Naive thymus-derived CD4-positive, alpha-beta T cell (primary cell): Measurements from ENCODE around the gene SOCS2. TPM values are rescaled to one million over a fixed set of nuclear protein-coding genes. Genes with fewer than 3 reads are reported as not detected.

Source experiments
- ATAC-seq: fragments of 150-1000 bp; cut with Tn5 transposase; 2 replicates; pipeline ENCODE4 v1.10.0; 2021; ENCODE audit warnings: mild to moderate bottlenecking, moderate library complexity
- CTCF ChIA-PET: fragments of 350-600 bp; sonication (Branson Sonifier 250); formaldehyde crosslinking; loops from one replicate; lab custom pipeline; 2021; ENCODE audit warnings: antibody characterized with exemption; lab: Charles Lee
- POLR2A ChIA-PET: fragments of 350-600 bp; sonication (Branson Sonifier 250); formaldehyde crosslinking; loops from one replicate; lab custom pipeline; 2021; ENCODE audit warnings: antibody characterized with exemption, inconsistent platforms; lab: Charles Lee
- DNase-seq, 9 donors: peaks; one replicate each; pipeline versions ENCODE4 v3.0.0 to v3.0.0-alpha.2; 2020 to 2022; ENCODE audit warnings: mixed read lengths in 1 of 9
- H3K27ac ChIP-seq: one replicate; pipeline ENCODE4 v1.7.0; 2013; ENCODE audit warnings: mild to moderate bottlenecking, low read depth, low read length, moderate library complexity
- H3K27me3 ChIP-seq, 2 donors: one replicate each; pipeline ENCODE4 v1.7.0; 2013; ENCODE audit warnings: low read length in 2 of 2, mild to moderate bottlenecking in 2 of 2, moderate library complexity in 2 of 2; ENCODE audit not compliant: control insufficient read depth in 2 of 2, insufficient read depth in 2 of 2
- H3K36me3 ChIP-seq, 3 experiments: 1 replicate in 2 of 3; 2 replicates in 1 of 3; pipeline ENCODE4 v1.7.0; 2013; ENCODE audit warnings: low read length in 3 of 3, mild to moderate bottlenecking in 3 of 3, moderate library complexity in 1 of 3; ENCODE audit not compliant: insufficient read depth in 3 of 3, control insufficient read depth in 2 of 3
- H3K4me1 ChIP-seq, 2 donors: one replicate each; pipeline ENCODE4 v1.7.0; 2013; ENCODE audit warnings: low read length in 2 of 2, mild to moderate bottlenecking in 2 of 2, moderate library complexity in 1 of 2; ENCODE audit not compliant: control insufficient read depth in 2 of 2, insufficient read depth in 2 of 2
- H3K4me3 ChIP-seq: 2 replicates; pipeline ENCODE4 v1.7.0; 2013; ENCODE audit warnings: mild to moderate bottlenecking, low read length
- H3K9me3 ChIP-seq, 3 experiments: 1 replicate in 2 of 3; 2 replicates in 1 of 3; pipeline ENCODE4 v1.7.0; 2013; ENCODE audit warnings: low read length in 3 of 3; ENCODE audit not compliant: control insufficient read depth in 2 of 3
- H3K27ac Mint-ChIP-seq, 9 donors: one replicate each; pipeline ENCODE4 v1.8.0; 2020 to 2022; ENCODE audit warnings: mixed read lengths in 9 of 9, mild to moderate bottlenecking in 8 of 9, moderate library complexity in 5 of 9, inconsistent platforms in 2 of 9
- H3K27me3 Mint-ChIP-seq, 5 donors: one replicate each; pipeline ENCODE4 v1.8.0; 2021 to 2022; ENCODE audit warnings: mixed read lengths in 5 of 5, mild to moderate bottlenecking in 1 of 5
- H3K36me3 Mint-ChIP-seq, 5 donors: one replicate each; pipeline ENCODE4 v1.8.0; 2020 to 2022; ENCODE audit warnings: mixed read lengths in 5 of 5, mild to moderate bottlenecking in 3 of 5, inconsistent platforms in 1 of 5
- H3K4me1 Mint-ChIP-seq, 7 donors: one replicate each; pipeline ENCODE4 v1.8.0; 2020 to 2022; ENCODE audit warnings: mixed read lengths in 7 of 7, mild to moderate bottlenecking in 3 of 7, inconsistent platforms in 1 of 7
- H3K4me3 Mint-ChIP-seq, 10 donors: one replicate each; pipeline ENCODE4 v1.8.0; 2020 to 2022; ENCODE audit warnings: mild to moderate bottlenecking in 10 of 10, mixed read lengths in 10 of 10, moderate library complexity in 6 of 10, inconsistent platforms in 2 of 10
- H3K9me3 Mint-ChIP-seq, 11 donors: one replicate each; pipeline ENCODE4 v1.8.0; 2020 to 2022; ENCODE audit warnings: mixed read lengths in 11 of 11, mild to moderate bottlenecking in 4 of 11, inconsistent platforms in 1 of 11, moderate library complexity in 1 of 11
- intact Hi-C, 2 donors: fragments of 100-400 bp; cut with micrococcal nuclease; formaldehyde crosslinking; loops; one replicate each; pipeline ENCODE4 v1.15.1; 2023
- polyA plus RNA-seq, 2 donors: library from polyadenylated mRNA; unstranded; fragments of 300-500 nt; fragmentation: Illumina TruSeq; gene quantifications; one replicate each; pipeline ENCODE4 v1.2.3, GENCODE V29; 2021
- total RNA-seq, 6 experiments: library from RNA in 5 of 6; stranded (reverse) in 5 of 6; gene quantifications; 1 replicate in 5 of 6; 2 replicates in 1 of 6; pipeline ENCODE4 v1.2.3 and lab custom pipeline; 2021 to 2026

The SOCS2 gene
- total and polyA plus RNA-seq, 7 experiments from 2014 or later: 2.5 to 46.7 (median 34.7) TPM

DNA sequence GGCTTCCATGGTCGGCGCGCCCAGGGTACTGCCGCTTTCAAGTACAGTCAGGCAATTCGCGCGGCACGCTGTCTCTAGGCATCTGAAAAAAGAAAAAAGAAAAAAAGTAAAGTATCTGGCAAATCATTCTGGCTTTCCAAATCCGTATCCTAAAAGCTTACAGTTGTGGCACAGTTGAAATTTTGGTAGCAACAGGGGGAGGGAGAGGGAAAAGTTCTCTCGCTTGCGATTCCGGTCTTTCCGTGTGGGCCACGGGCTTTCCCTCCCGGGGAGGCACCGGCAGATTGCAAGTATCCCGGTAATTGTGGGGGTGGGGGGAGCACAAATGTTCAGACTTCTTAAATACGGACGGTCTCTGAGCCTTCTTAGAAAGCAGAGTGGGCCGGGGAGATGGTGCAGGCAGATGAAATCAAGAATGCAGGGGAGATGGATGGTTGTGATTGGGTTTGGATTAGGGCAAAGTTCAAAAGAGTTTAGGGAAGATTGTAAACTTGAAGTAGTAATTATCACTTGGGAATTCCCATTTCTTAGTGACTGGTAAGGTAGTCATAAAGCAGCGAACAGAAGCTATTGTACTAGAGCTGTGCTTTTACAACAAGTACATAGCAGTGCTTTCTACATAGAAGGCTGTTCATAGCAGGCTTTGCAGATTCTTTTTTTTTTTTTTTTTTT, 1.2 kb downstream of the SOCS2 start:
- H3K9me3 Mint-ChIP-seq: no peaks in the 10 kb centered on the region
- POLR2A ChIA-PET: interaction anchor here (0.5 to 0.8 kb wide), 3 partner anchors 8 to 460 kb away, joined by 3 read pairs; no protein-coding TSS in a partner anchor

DNA sequence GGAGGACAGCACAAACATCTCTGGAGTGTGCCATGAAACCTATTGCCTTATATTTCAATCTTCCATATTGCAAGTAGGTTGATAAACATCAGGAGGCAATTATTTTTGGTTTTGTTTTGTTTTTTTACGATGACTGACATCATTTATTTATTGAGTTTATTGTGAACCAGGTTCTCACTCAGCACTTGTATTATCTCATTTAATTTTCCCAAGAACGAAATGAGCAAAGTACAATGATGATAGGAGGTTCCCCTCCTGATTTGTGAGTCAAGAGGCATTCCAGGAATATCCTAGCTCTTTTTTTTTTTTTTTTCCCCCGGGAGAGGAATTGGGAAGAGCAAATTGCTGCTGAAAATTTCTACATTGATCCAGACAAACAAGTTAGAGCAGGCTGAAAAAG, 4.7 kb downstream of the SOCS2 start:
- Mint-ChIP-seq H3K27me3 (peaks cover 0 to 16% (median 0%) of the 10 kb centered on the region in 5 donors), H3K36me3 (peaks cover 0 to 66% (median 29%) of the 10 kb centered on the region in 5 donors), H3K4me3 (no peak overlapping the region), H3K4me1 (peaks cover 19 to 71% (median 48%) of the 10 kb centered on the region in 7 donors), H3K27ac (no peak overlapping the region), H3K9me3 (no peaks in the 10 kb centered on the region)
- intact Hi-C loops: loop anchor here in 1 of 2 donors (10.0 kb wide), 2 partner anchors 592 to 1702 kb away; no protein-coding TSS in a partner anchor
- peaks cover 0 to 4% (median 4%) of the 10 kb centered on the region in 3 experiments for H3K36me3 ChIP-seq
- peaks cover 11 to 15% of the 10 kb centered on the region in 2 donors for H3K4me1 ChIP-seq
- no peaks in the 10 kb centered on the region for H3K9me3 ChIP-seq
- H3K27ac ChIP-seq: no peak overlapping the region
- H3K4me3 ChIP-seq: no peak overlapping the region
- H3K27me3 ChIP-seq: no peaks in the 10 kb centered on the region
- DNase-seq: no peak
- no peak for ATAC-seq
- CTCF ChIA-PET: interaction anchor here (0.7 to 1.0 kb wide), 2 partner anchors 524 to 908 kb away, joined by 3 read pairs; no protein-coding TSS in a partner anchor
- POLR2A ChIA-PET: no interaction called here

More for the DNA sequence above, 1.2 kb downstream of the SOCS2 start:
- CTCF ChIA-PET: interaction anchor here (0.6 to 3.5 kb wide), 5 partner anchors 70 to 528 kb away, joined by 3 to 33 read pairs (median 6); no protein-coding TSS in a partner anchor
- H3K36me3 Mint-ChIP-seq: peaks cover 0 to 37% (median under 1%) of the 10 kb centered on the region in 5 donors
- Histone ChIP-seq H3K27me3 (no peaks in the 10 kb centered on the region), H3K4me1 (peaks cover 14 to 16% of the 10 kb centered on the region in 2 donors), H3K9me3 (no peaks in the 10 kb centered on the region), H3K4me3 (peak overlapping the region; percentile 65), H3K27ac (peak overlapping the region; percentile 0), H3K36me3 (peaks cover 0 to 10% (median 0%) of the 10 kb centered on the region in 3 experiments)
- peaks cover 0 to 15% (median 0%) of the 10 kb centered on the region in 5 donors for H3K27me3 Mint-ChIP-seq
- DNase-seq (peak in 1 of 9 donors; percentile 10), ATAC-seq (no peak)
- peaks cover 15 to 55% (median 41%) of the 10 kb centered on the region in 7 donors for H3K4me1 Mint-ChIP-seq
- H3K4me3 Mint-ChIP-seq: peak overlapping the region; percentile 67 to 100 (median 96)
- peak overlapping the region in 6 of 9 donors; percentile 1 to 84 (median 23) for H3K27ac Mint-ChIP-seq
- intact Hi-C loops: loop anchor here (1.0 to 10.0 kb wide), 8 partner anchors 18 to 1979 kb away; partner anchors contain the start of genes METAP2 (in 1 of the 2), NDUFA12 (in 1 of the 2), NR2C1 (in 1 of the 2) and USP44 (in 1 of the 2)

DNA sequence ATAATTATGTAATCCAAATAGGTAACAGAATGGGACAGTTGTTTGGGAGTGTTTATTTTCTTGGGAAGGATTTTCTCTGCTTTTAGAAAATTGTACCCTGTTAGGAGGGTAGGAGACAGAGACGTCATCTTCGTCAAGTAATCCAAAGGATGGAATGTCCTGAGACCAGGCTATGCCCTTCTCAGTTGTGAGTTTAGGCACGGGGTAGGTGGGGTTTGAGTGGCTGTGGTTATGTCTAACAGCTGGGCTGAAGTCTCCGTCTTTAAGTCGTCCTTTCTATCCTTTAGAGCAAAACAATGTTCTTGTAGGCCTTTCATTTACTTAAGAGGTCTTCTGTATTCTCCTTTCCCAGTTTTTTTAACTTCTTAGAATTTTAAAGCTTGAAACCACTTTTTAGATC, 5.7 kb downstream of the SOCS2 start:
- Mint-ChIP-seq H3K27me3 (peaks cover 0 to 8% (median 0%) of the 10 kb centered on the region in 5 donors), H3K4me1 (peaks cover 10 to 64% (median 39%) of the 10 kb centered on the region in 7 donors), H3K36me3 (peaks cover 0 to 62% (median 29%) of the 10 kb centered on the region in 5 donors), H3K4me3 (no peak overlapping the region), H3K27ac (peak overlapping the region in 2 of 9 donors; percentile 33 to 56), H3K9me3 (no peaks in the 10 kb centered on the region)
- peaks cover 6 to 7% of the 10 kb centered on the region in 2 donors for H3K4me1 ChIP-seq
- no peak overlapping the region for H3K27ac ChIP-seq
- POLR2A ChIA-PET: no interaction called here
- no peaks in the 10 kb centered on the region for H3K27me3 ChIP-seq
- no peak for DNase-seq
- CTCF ChIA-PET: interaction anchor here (0.7 to 0.9 kb wide), 2 partner anchors 523 to 909 kb away, joined by 3 read pairs; no protein-coding TSS in a partner anchor
- peaks cover 0 to 4% (median 4%) of the 10 kb centered on the region in 3 experiments for H3K36me3 ChIP-seq
- no peak for ATAC-seq
- H3K9me3 ChIP-seq: no peaks in the 10 kb centered on the region
- no peak overlapping the region for H3K4me3 ChIP-seq
- intact Hi-C loops: loop anchor here in 1 of 2 donors (10.0 kb wide), 2 partner anchors 593 to 1703 kb away; no protein-coding TSS in a partner anchor

DNA sequence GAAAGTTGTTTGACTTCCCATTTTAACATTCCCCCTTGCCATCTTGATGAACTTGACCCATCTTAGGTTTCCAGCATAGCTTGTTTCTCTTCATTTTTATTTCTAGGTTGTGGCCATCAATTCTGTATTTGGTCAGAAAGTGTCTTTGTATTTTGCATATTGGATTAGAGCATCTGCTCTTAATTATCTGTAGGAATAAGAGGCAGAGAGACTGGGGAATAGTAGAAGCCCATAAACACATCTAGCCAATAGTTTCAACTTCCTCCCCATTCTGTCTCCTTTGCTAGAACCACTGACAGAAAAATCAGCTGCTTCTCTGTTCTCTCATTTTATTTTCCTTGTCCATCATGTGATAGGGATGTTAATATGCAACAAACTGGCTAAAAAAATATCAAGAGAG, 8.2 kb downstream of the SOCS2 start:
- no peaks in the 10 kb centered on the region for H3K4me1 ChIP-seq
- H3K36me3 ChIP-seq: peaks cover 0 to 4% (median 4%) of the 10 kb centered on the region in 3 experiments
- no peak overlapping the region for H3K27ac ChIP-seq
- H3K4me3 ChIP-seq: no peak overlapping the region
- peaks cover 0 to 11% (median 0%) of the 10 kb centered on the region in 5 donors for H3K27me3 Mint-ChIP-seq
- no peak overlapping the region for H3K4me3 Mint-ChIP-seq
- no peaks in the 10 kb centered on the region for H3K27me3 ChIP-seq
- H3K27ac Mint-ChIP-seq: peak overlapping the region in 1 of 9 donors; percentile 15
- peaks cover 5 to 51% (median 23%) of the 10 kb centered on the region in 7 donors for H3K4me1 Mint-ChIP-seq
- H3K9me3 Mint-ChIP-seq: no peaks in the 10 kb centered on the region
- intact Hi-C loops: no loop called here
- POLR2A ChIA-PET: interaction anchor here (0.5 kb wide), 1 partner anchor 32 kb away, joined by 3 read pairs; no protein-coding TSS in a partner anchor
- no peak for ATAC-seq
- no peak for DNase-seq
- peaks cover 0 to 55% (median 29%) of the 10 kb centered on the region in 5 donors for H3K36me3 Mint-ChIP-seq
- no peaks in the 10 kb centered on the region for H3K9me3 ChIP-seq
- CTCF ChIA-PET: interaction anchor here (0.7 kb wide), 2 partner anchors 293 to 521 kb away, joined by 3 read pairs; no protein-coding TSS in a partner anchor

DNA sequence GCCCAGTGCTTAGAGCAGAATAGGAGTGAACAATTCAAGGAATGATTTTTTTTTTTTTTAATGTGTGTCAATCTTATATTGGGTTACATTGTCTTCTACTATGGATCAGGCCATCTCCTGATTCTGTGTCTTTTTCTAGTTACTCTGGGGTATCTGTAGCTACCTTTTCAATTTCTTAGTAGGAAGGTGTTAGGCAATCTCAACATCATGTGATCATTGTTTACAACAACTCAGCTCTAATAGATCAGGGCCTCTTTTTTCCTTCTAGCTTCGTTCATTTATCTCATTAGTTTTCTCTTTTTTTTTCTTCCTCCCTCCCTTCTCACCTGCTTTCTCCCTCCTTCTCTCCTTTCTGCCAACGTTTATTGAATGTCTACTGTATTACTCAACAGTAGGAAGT, 8.9 kb downstream of the SOCS2 start:
- H3K4me3 ChIP-seq: no peak overlapping the region

DNA sequence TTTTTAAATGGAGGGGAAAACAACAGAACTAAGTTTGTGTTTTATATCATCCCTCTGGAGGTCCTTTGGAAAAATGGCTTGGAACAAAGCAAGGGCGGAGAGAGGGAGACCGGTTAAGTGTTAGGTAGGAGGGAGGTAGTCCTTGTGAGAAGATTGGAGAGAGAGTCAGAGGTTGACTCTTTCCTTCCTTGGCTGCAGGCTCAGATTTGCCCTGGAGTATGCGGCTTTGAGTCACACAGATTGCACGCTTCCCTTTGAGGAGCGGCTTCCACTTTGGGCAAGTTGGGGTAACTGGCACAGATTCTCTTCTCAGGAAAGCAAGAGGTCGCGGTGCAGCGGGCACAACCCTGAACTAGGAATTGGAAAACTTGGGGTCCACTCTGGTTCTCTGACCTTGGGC, 9.9 kb downstream of the SOCS2 start:
- ATAC-seq (no peak), DNase-seq (no peak)
- Histone ChIP-seq H3K4me1 (no peaks in the 10 kb centered on the region), H3K4me3 (no peak overlapping the region), H3K27me3 (no peaks in the 10 kb centered on the region), H3K36me3 (peaks cover 0 to 4% (median 4%) of the 10 kb centered on the region in 3 experiments), H3K9me3 (no peaks in the 10 kb centered on the region), H3K27ac (no peak overlapping the region)
- H3K9me3 Mint-ChIP-seq: no peaks in the 10 kb centered on the region
- H3K4me1 Mint-ChIP-seq: peaks cover 1 to 40% (median 18%) of the 10 kb centered on the region in 7 donors
- no peak overlapping the region for H3K27ac Mint-ChIP-seq
- H3K27me3 Mint-ChIP-seq: peaks cover 0 to 12% (median 0%) of the 10 kb centered on the region in 5 donors
- intact Hi-C loops: no loop called here
- peaks cover 0 to 44% (median 29%) of the 10 kb centered on the region in 5 donors for H3K36me3 Mint-ChIP-seq
- ChIA-PET CTCF (no interaction called here), POLR2A (interaction anchor here (0.6 to 1.3 kb wide), 2 partner anchors 9 to 1462 kb away, joined by 3 read pairs; no protein-coding TSS in a partner anchor)
- H3K4me3 Mint-ChIP-seq: no peak overlapping the region

More for the DNA sequence above, 8.9 kb downstream of the SOCS2 start:
- Mint-ChIP-seq H3K9me3 (no peaks in the 10 kb centered on the region), H3K27ac (no peak overlapping the region), H3K4me1 (peaks cover 5 to 49% (median 21%) of the 10 kb centered on the region in 7 donors), H3K27me3 (peaks cover 0 to 12% (median 0%) of the 10 kb centered on the region in 5 donors), H3K36me3 (peaks cover 0 to 52% (median 29%) of the 10 kb centered on the region in 5 donors), H3K4me3 (no peak overlapping the region)
- H3K9me3 ChIP-seq: no peaks in the 10 kb centered on the region
- intact Hi-C loops: no loop called here
- H3K27ac ChIP-seq: no peak overlapping the region
- CTCF ChIA-PET: no interaction called here
- no peaks in the 10 kb centered on the region for H3K4me1 ChIP-seq
- DNase-seq (no peak), ATAC-seq (no peak)
- no peaks in the 10 kb centered on the region for H3K27me3 ChIP-seq
- POLR2A ChIA-PET: interaction anchor here (0.5 to 1.3 kb wide), 3 partner anchors 8 to 75 kb away, joined by 3 read pairs; no protein-coding TSS in a partner anchor
- peaks cover 0 to 4% (median 4%) of the 10 kb centered on the region in 3 experiments for H3K36me3 ChIP-seq
